GM18858 (cell line): Measurements from ENCODE around the gene INSYN2B.

Source experiments
- ATAC-seq: cut with Tn5 transposase; IDR thresholded peaks from one replicate; pipeline ENCODE4 v1.9.1; 2021; ENCODE audit not compliant: unreplicated experiment

Gene INSYN2B

GRCh38 chr5:169934990-169935389, 45.3 kb downstream of the INSYN2B start:
- no peak for ATAC-seq

DNA sequence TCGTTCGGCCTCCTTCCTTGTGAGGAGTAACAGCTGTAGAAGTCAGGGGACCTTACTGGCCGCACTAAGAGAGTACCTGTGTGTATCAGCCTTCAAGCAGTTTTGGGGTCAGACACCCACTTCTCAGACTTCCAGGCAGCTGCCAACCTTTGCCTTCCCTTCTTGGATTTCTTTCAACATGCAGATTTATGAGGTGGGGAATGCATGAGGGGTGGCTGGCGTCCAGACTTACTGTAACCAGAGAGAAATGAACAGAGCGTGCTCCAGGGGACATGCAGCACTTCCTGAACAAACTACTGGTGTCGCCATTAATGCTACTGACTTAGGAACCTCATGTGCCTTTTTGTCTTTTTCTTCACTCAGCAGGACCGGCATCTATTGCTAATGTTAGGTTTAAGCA, 46.7 kb downstream of the INSYN2B start:
- ATAC-seq, result no peak

DNA sequence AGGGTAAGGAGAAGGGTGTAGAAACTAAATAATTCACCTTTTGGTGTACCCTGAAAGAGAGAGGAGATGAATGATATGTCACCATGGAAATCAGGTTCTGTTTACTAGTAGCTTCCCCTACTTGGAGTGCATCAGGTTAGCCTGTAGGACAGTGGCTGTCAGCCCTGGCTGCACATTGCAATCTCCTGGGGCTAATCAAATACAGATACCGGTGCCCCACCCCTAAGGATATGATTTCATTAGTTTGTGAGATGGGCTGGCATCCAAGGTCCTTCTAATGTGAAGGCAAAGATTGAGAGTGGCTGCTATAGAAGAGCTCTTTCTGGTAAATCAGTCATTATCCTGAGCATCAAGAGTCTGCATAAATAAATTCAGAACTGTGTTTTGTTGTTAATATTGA, 47.2 kb downstream of the INSYN2B start:
- ATAC-seq, result no peak

- ATAC-seq, result no peak
These were observed 56.3 kb downstream of the INSYN2B start for GRCh38 chr5:169923988-169924387.

DNA sequence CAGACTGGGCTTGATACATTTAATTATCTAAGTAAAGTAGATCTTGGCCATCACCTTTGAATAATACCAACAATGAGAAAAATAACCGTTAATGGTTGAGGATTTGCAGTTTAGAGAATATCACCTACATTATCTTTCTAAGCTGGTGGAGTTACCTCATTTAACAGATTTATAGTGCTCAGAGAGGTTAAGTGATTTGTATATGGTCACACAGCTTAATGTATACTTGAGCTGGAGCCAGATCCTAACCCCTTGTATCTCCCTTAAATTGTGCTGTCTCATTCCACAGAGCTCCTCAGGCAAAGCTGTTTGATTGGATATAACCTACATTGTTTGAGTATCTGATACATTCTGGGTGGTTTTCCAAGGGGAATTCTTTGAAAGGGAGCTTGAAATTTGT, 57.8 kb downstream of the INSYN2B start:
- ATAC-seq, result no peak

DNA sequence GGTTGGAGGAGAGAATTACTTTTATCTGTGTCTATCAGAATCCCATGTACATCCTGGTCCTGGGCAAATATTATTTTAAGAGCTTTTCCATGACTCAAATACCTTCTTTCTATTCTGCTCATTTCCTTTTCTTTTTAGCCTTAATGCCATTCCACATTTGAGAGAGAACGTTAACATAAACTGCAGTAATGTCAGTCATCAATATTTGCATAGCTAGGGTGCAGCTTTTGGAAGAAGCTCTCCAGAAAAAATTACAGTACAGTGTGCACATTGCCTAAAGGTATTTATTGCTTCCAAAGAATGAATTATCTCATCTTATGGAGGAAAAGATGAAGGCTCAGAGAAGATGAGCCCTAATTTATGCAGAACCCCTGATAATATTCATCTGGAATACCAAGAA, 58.3 kb downstream of the INSYN2B start:
- no peak for ATAC-seq

DNA sequence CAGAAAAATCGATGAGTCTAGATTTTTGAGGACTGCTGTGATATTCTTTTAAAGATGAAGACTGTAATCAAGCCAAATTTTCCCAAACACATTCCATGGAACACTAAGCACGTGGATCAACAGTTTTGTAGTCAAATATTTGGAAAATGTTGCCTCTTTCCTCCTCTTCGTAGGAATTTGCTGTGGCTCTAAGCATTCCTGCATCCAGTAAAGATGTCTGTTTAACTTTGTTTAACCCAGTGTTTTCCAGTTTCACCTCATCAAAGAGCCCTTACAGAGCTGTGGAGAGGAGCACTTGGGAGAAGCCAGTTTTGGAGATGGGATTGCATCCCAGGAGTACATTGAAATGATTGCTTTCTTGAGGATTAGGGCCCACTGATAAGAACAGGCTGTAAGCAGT, 58.9 kb downstream of the INSYN2B start:
- ATAC-seq, result no peak

- no peak for ATAC-seq
These were observed 59.8 kb downstream of the INSYN2B start for GRCh38 chr5:169920474-169920873.

- no peak for ATAC-seq
These were observed 62.1 kb downstream of the INSYN2B start for GRCh38 chr5:169918228-169918627.

DNA sequence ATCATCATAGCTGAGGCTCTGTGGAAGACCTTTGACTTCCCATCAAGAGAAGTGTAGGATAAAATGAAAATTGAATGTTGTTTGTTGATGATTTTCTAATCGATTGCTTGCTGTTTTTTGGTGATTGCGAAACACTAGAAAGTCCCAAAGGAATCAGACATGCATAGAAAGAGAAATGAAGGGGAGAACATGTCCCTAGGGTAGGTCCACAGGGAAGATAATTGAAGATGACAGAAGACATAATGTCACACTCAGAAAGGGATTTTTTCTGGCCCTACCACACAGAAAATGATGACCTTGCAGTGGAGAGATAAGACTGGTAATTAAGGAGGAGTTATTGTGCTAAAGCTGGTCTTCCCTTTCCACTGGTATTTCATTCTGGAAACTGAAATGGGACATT, 62.8 kb downstream of the INSYN2B start:
- no peak for ATAC-seq

- no peak for ATAC-seq
These were observed 65.5 kb downstream of the INSYN2B start for GRCh38 chr5:169914766-169915165.

DNA sequence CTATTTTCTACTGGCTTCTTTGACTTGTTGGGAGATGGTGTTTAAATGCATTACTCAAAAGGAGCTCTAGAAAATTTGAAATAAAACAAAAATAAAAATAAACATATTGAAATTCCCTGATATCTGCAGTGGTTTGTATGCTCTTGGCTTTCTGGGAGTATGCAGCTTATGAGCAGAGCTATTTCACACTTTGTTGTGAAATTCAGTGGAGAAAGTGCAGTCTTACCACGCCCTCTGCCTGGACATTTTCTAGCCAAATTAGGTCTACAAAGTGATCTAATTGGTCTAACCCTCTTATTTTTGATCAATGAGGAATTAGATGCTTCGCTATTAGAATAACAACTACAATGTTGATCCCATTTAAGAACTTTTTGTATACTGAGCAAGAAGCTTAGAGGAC, 66.8 kb downstream of the INSYN2B start:
- no peak for ATAC-seq

GRCh38 chr5:169911448-169912212, 68.7 kb downstream of the INSYN2B start:
- ATAC-seq, result no peak

DNA sequence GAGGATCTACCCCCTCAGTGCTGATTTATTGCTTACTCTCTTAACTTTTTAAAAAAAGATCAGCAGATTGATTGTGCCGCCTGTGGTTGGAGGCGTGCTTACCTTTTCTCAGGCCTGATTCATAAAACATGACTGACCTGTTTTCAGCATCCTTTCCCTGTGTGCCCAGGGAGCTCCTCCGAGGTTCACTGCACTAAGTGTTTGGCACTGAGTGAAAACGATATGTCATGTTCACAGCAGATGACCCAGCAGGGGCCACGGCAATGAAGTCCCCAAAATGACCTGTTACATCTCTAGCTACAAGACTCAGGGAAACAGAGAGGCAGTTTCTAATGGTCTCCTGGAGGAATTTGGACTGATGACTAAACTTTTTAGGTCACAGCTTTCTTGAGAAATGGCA, 69.9 kb downstream of the INSYN2B start:
- no peak for ATAC-seq

- ATAC-seq, result no peak
These were observed 70.3 kb downstream of the INSYN2B start for GRCh38 chr5:169909945-169910344.

GRCh38 chr5:169908864-169909263, 71.4 kb downstream of the INSYN2B start:
- no peak for ATAC-seq

- ATAC-seq, result no peak
These were observed 73.3 kb downstream of the INSYN2B start for GRCh38 chr5:169906745-169907649.

GRCh38 chr5:169905017-169905416, 75.3 kb downstream of the INSYN2B start:
- ATAC-seq, result no peak

GRCh38 chr5:169904508-169904907, 75.8 kb downstream of the INSYN2B start:
- ATAC-seq, result no peak

- no peak for ATAC-seq
These were observed 76.2 kb downstream of the INSYN2B start for GRCh38 chr5:169904059-169904458.

DNA sequence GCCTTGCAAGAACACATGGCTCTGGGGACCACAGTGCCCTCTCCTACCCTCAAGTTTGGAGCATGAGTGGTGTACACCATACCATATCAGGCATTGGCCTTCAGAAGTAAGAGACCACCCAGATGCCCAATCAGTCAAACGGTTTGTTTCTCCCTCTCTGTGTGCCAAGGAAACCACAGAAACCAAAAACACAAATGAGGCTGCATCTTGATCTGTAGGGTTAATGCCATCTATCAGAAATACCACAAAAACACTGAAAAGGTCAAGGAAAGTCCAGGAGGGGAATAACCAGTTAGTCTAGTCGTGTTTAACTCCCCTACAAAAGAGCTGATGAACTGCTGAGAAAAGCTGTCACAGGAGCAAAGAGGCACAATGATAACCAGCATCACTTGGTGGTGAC, 78.4 kb downstream of the INSYN2B start:
- ATAC-seq, result no peak

- no peak for ATAC-seq
These were observed 82.8 kb downstream of the INSYN2B start for GRCh38 chr5:169897481-169897880.
